Fibroblast of the aortic adventitia (primary cell): ENCODE measurements around the gene RASSF5. TPM values are rescaled to one million over a fixed set of nuclear protein-coding genes. Genes with fewer than 3 reads are reported as not detected.
A peak's percentile ranks its signal among the peaks of the same experiment; 100 is the strongest.

ENCODE experiments used
- DNase-seq: peaks from one replicate; pipeline ENCODE4 v3.0.0-alpha.2; 2010; ENCODE audit warnings: low read depth
- H3K4me3 ChIP-seq: 2 replicates; pipeline ENCODE4 v1.5.1; 2011; ENCODE audit warnings: low read depth, mild to moderate bottlenecking, control low read depth, low read length, moderate library complexity
- CTCF ChIP-seq: IDR thresholded peaks from 2 replicates; pipeline ENCODE4 v1.5.1; 2011; ENCODE audit warnings: mild to moderate bottlenecking, low read length, control low read depth, inconsistent platforms; ENCODE audit not compliant: insufficient read depth
- total RNA-seq: library from RNA; depleted of rRNA; stranded (reverse); fragments of >200 nt; gene quantifications from 2 replicates; pipeline ENCODE4 v1.2.3, GENCODE V29; 2012; ENCODE audit warnings: low replicate concordance

Gene RASSF5
- total RNA-seq, 1 donor: 4.1 TPM

- H3K4me3 ChIP-seq: no peak overlapping the region
- no peak for DNase-seq
- no peak for TF ChIP-seq CTCF
Measured at GRCh38 chr1:206628916-206629315, 121.6 kb downstream of the RASSF5 start.

GRCh38 chr1:206631085-206631509 lies 123.8 kb downstream of the RASSF5 start:
- peak; percentile 96 for DNase-seq
- peak; percentile 65 for TF ChIP-seq CTCF

GRCh38 chr1:206633708-206634121 lies 126.4 kb downstream of the RASSF5 start:
- DNase-seq: peak; percentile 95
- H3K4me3 ChIP-seq: no peak overlapping the region
- TF ChIP-seq CTCF: no peak

More at GRCh38 chr1:206631085-206631509, 123.8 kb downstream of the RASSF5 start:
- no peak overlapping the region for H3K4me3 ChIP-seq

GRCh38 chr1:206634365-206635079 lies 127.2 kb downstream of the RASSF5 start:
- no peak overlapping the region for H3K4me3 ChIP-seq
- peak; percentile 83 for TF ChIP-seq CTCF

GRCh38 chr1:206635080-206635977 lies 128.0 kb downstream of the RASSF5 start, which contains the start of gene DYRK3:
DYRK3 (plus strand) TSS chr1:206635536; CDS start chr1:206635704, 168 bp downstream.
- peak within 1 kb of the TSS; percentile 85 for H3K4me3 ChIP-seq
- TF ChIP-seq CTCF: peak; percentile 0
- DNase-seq: peak; percentile 88

More at GRCh38 chr1:206634365-206635079, 127.2 kb downstream of the RASSF5 start:
- DNase-seq: peak; percentile 93

- DNase-seq: peak; percentile 16
- no peak for TF ChIP-seq CTCF
Measured at GRCh38 chr1:206635978-206636345, 128.6 kb downstream of the RASSF5 start.

More at GRCh38 chr1:206635978-206636345, 128.6 kb downstream of the RASSF5 start:
- peak overlapping the region; percentile 85 for H3K4me3 ChIP-seq
